IMR-90 (cell line): Measurements from ENCODE around the gene ALLC. TPM values are rescaled to one million over a fixed set of nuclear protein-coding genes. Genes with fewer than 3 reads are reported as not detected.

ENCODE experiments used
- ATAC-seq: fragments of 200-7000 bp; cut with Tn5 transposase; 2 replicates; pipeline ENCODE4 v1.9.1; 2020; ENCODE audit warnings: low read depth, mild to moderate bottlenecking, moderate library complexity
- BruUV-seq: library from RNA; stranded (reverse); fragments of 400-500 nt; replicated peaks from 2 replicates; lab custom pipeline; 2021; lab: Mats Ljungman, UMichigan
- CTCF ChIA-PET: fragments of 300-600 bp; formaldehyde crosslinking; extraction: SDS; loops from one replicate; lab custom pipeline; 2021; ENCODE audit warnings: antibody characterized with exemption; lab: Yijun Ruan, JAX
- POLR2A ChIA-PET: fragments of 300-600 bp; sonication (Branson Sonifier 250); formaldehyde crosslinking; loops from one replicate; lab custom pipeline; 2022; ENCODE audit warnings: antibody characterized with exemption; ENCODE audit not compliant: unreplicated experiment; lab: Charles Lee
- DNase-seq: peaks from one replicate; pipeline ENCODE4 v3.0.0; 2013
- H2AFZ ChIP-seq: replicated peaks from 2 replicates; pipeline ENCODE3; 2013; ENCODE audit warnings: low read length, mild to moderate bottlenecking; ENCODE audit not compliant: poor library complexity
- H2AK5ac ChIP-seq: 2 replicates; pipeline ENCODE4 v1.6.1; 2013; ENCODE audit warnings: low read depth, low read length, inconsistent platforms
- H2AK9ac ChIP-seq: replicated peaks from 2 replicates; pipeline ENCODE3; 2013; ENCODE audit warnings: mild to moderate bottlenecking, low read depth, low read length, moderate library complexity; ENCODE audit not compliant: poor library complexity
- H2BK120ac ChIP-seq: 2 replicates; pipeline ENCODE4 v1.6.1; 2013; ENCODE audit warnings: low read depth, low read length, inconsistent platforms
- H2BK15ac ChIP-seq: 3 replicates; pipeline ENCODE4 v1.6.1; 2013; ENCODE audit warnings: low read depth, low read length, inconsistent platforms
- H2BK20ac ChIP-seq: 2 replicates; pipeline ENCODE4 v1.6.1; 2013; ENCODE audit warnings: low read depth, mild to moderate bottlenecking, inconsistent platforms, low read length, moderate library complexity
- H2BK5ac ChIP-seq: 2 replicates; pipeline ENCODE4 v1.6.1; 2013; ENCODE audit warnings: mild to moderate bottlenecking, low read depth, low read length, inconsistent platforms; ENCODE audit not compliant: poor library complexity, severe bottlenecking
- H3K14ac ChIP-seq: replicated peaks from 2 replicates; pipeline ENCODE4 v1.6.1; 2013; ENCODE audit warnings: low read depth, low read length, inconsistent platforms
- H3K18ac ChIP-seq: 2 replicates; pipeline ENCODE4 v1.6.1; 2013; ENCODE audit warnings: low read depth, low read length, control low read depth
- H3K23ac ChIP-seq: 2 replicates; pipeline ENCODE4 v1.6.1; 2013; ENCODE audit warnings: low read depth, low read length, inconsistent platforms
- H3K27ac ChIP-seq: 2 replicates; pipeline ENCODE4 v1.5.1; 2013; ENCODE audit warnings: mild to moderate bottlenecking, control low read depth, low read length; ENCODE audit not compliant: insufficient read depth
- H3K27me3 ChIP-seq: 2 replicates; pipeline ENCODE4 v1.6.1; 2013; ENCODE audit warnings: low read length; ENCODE audit not compliant: control insufficient read depth, insufficient read depth
- H3K36me3 ChIP-seq: 2 replicates; pipeline ENCODE4 v1.6.1; 2013; ENCODE audit warnings: low read length, mixed read lengths; ENCODE audit not compliant: control insufficient read depth, insufficient read depth
- H3K4ac ChIP-seq: 2 replicates; pipeline ENCODE4 v1.6.1; 2013; ENCODE audit warnings: low read depth, low read length, inconsistent platforms
- H3K4me1 ChIP-seq: 2 replicates; pipeline ENCODE4 v1.6.1; 2013; ENCODE audit warnings: low read length, mixed read lengths; ENCODE audit not compliant: control insufficient read depth, insufficient read depth
- H3K4me2 ChIP-seq: 2 replicates; pipeline ENCODE4 v1.6.1; 2013; ENCODE audit warnings: low read depth, mild to moderate bottlenecking, control low read depth, low read length, moderate library complexity
- H3K4me3 ChIP-seq: 2 replicates; pipeline ENCODE4 v1.5.1; 2013; ENCODE audit warnings: low read depth, mild to moderate bottlenecking, control low read depth, low read length, moderate library complexity; ENCODE audit not compliant: insufficient read depth
- H3K56ac ChIP-seq: 2 replicates; pipeline ENCODE4 v1.6.1; 2013; ENCODE audit warnings: low read length, inconsistent platforms; ENCODE audit not compliant: insufficient read depth; ENCODE audit errors: extremely low read depth
- H3K79me1 ChIP-seq, 2 experiments: 2 replicates each; pipeline ENCODE4 v1.6.1; 2013; ENCODE audit warnings: low read length in 2 of 2, inconsistent platforms in 1 of 2, low read depth in 1 of 2
- H3K9ac ChIP-seq: 2 replicates; pipeline ENCODE4 v1.6.1; 2013; ENCODE audit warnings: low read depth, low read length, control low read depth
- H3K9me1 ChIP-seq: 2 replicates; pipeline ENCODE4 v1.6.1; 2013; ENCODE audit warnings: low read length, inconsistent platforms; ENCODE audit not compliant: insufficient read depth
- H3K9me3 ChIP-seq: 2 replicates; pipeline ENCODE4 v1.6.1; 2013; ENCODE audit warnings: low read length; ENCODE audit not compliant: control insufficient read depth, insufficient read depth
- H4K20me1 ChIP-seq: 2 replicates; pipeline ENCODE4 v1.6.1; 2013; ENCODE audit warnings: low read length, inconsistent platforms; ENCODE audit not compliant: insufficient read depth
- H4K5ac ChIP-seq: 2 replicates; pipeline ENCODE4 v1.6.1; 2013; ENCODE audit warnings: mild to moderate bottlenecking, low read depth, low read length, control low read depth
- H4K8ac ChIP-seq, 2 experiments: 2 replicates each; pipeline ENCODE4 v1.6.1; 2013; ENCODE audit warnings: low read depth in 2 of 2, low read length in 2 of 2, control low read depth in 1 of 2, inconsistent platforms in 1 of 2
- H4K91ac ChIP-seq: 2 replicates; pipeline ENCODE4 v1.6.1; 2013; ENCODE audit warnings: low read depth, low read length, inconsistent platforms; ENCODE audit not compliant: insufficient read depth
- FOS ChIP-seq: fragments of 150-350 bp; IDR thresholded peaks from 2 replicates; pipeline ENCODE4 v1.6.1; 2016; ENCODE audit warnings: low read depth, low read length
- MAZ ChIP-seq: IDR thresholded peaks from 2 replicates; pipeline ENCODE4 v1.6.1; 2012; ENCODE audit warnings: low read depth, mild to moderate bottlenecking, low read length, improper control_type of control experiment, moderate library complexity, borderline replicate concordance
- POLR2A ChIP-seq: IDR thresholded peaks from 2 replicates; pipeline ENCODE4 v1.6.1; 2012; ENCODE audit warnings: mild to moderate bottlenecking, low read depth, low read length
- RCOR1 ChIP-seq: IDR thresholded peaks from 2 replicates; pipeline ENCODE4 v1.6.1; 2012; ENCODE audit warnings: mild to moderate bottlenecking, low read length, improper control_type of control experiment; ENCODE audit not compliant: insufficient replicate concordance
- WGBS, 2 experiments: methylation state at CpG; one replicate each; pipeline versions ENCODE4 v1.1.5 to v1.1.7; 2013; ENCODE audit warnings: missing lambda C conversion rate in 2 of 2; ENCODE audit not compliant: insufficient read length in 1 of 2; ENCODE audit errors: extremely low coverage in 2 of 2; 5-methylcytosine and 5-hydroxymethylcytosine counted together
- dilution Hi-C: fragments of 300-500 bp; cut with HindIII; formaldehyde crosslinking; loops from one replicate; pipeline ENCODE4 v1.14.3; 2018; ENCODE audit warnings: low sequenced_read_pairs; ENCODE audit not compliant: unreplicated experiment
- in situ Hi-C: fragments of 300-500 bp; cut with MboI; formaldehyde crosslinking; loops from 3 replicates; pipeline ENCODE4 v1.14.3; 2019; ENCODE audit warnings: low sequenced_read_pairs, inconsistent platforms, mixed read lengths
- intact Hi-C: fragments of 100-400 bp; cut with micrococcal nuclease; formaldehyde crosslinking; loops from 2 replicates; pipeline ENCODE4 v1.10.0; 2022
- polyA plus RNA-seq, 3 experiments: library from polyadenylated mRNA; depleted of rRNA; stranded (reverse); fragments of >200 nt; gene quantifications; 2 replicates each; pipeline ENCODE4 v1.2.3, GENCODE V29; 2012; ENCODE audit warnings: low replicate concordance in 1 of 3
- total RNA-seq: library from RNA; depleted of rRNA; stranded (reverse); fragments of >200 nt; gene quantifications from 2 replicates; pipeline ENCODE4 v1.2.3, GENCODE V29; 2012

ALLC gene
- total and polyA plus RNA-seq, 2 of the 4 experiments (the other 2 are of a cell fraction), result not detected

DNA sequence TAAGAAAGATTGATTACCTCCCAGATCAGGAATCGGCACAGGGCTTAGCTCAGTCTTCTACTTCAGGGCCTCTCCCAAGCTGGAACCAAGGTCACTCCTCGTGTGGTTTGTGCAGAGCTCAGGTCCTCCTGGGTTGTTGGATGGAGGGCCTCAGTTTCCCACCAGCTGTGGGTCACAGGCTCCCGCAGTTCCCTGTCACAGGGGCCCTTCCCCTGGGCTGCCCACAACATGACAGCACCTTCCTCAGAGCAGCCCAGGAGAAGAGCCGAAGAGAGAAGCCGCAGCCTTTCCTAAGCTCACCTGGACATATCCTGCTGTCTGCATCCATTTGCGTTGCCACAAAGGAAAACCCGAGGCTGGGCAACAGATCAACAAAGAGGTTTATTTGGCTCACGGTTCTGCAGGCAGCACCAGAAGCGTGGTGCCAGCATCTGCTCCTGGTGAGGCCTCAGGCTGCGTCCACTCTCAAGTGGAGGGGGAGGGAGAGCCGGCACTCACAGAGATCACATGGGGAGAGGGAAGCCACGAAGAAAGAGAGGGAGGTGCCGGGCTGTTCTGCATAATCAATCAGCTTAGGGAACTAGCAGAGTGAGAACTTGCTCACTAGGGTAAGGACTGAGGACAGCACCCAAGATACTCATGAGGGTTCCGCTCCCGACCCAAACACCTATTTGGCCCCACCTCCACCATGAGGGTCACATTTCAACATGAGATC is 13.0 kb upstream of the ALLC start:
- in situ Hi-C loops (loop anchor here (10.0 kb wide), 1 partner anchor 220 kb away; no protein-coding TSS in a partner anchor), dilution Hi-C loops (no loop called here), intact Hi-C loops (no loop called here)
- no peak overlapping the region for H4K8ac ChIP-seq
- H2BK15ac ChIP-seq, result no peak overlapping the region
- no peaks in the 10 kb centered on the region for H3K4me1 ChIP-seq
- H3K27ac ChIP-seq, result no peak overlapping the region
- no peak overlapping the region for H2BK5ac ChIP-seq
- no peak overlapping the region for H3K18ac ChIP-seq
- no peaks in the 10 kb centered on the region for H3K79me1 ChIP-seq
- no peaks in the 10 kb centered on the region for H3K9me3 ChIP-seq
- no CpG with 5 or more reads among the region's 15 CpGs for WGBS, 2 experiments
- ChIA-PET POLR2A (no interaction called here), CTCF (no interaction called here)
- no peak overlapping the region for H3K56ac ChIP-seq
- H2BK120ac ChIP-seq, result no peak overlapping the region
- BruUV-seq, result no TSS peak
- H2AK5ac ChIP-seq, result no peak overlapping the region
- H2AFZ ChIP-seq, result no peak overlapping the region
- no peak overlapping the region for H3K4me2 ChIP-seq
- TF ChIP-seq RCOR1, result no peak
- TF ChIP-seq FOS, result no peak
- TF ChIP-seq POLR2A, result no peak
- no peak for TF ChIP-seq MAZ
- no peak overlapping the region for H3K14ac ChIP-seq
- H2AK9ac ChIP-seq, result no peak overlapping the region
- no peak overlapping the region for H3K23ac ChIP-seq
- H3K9ac ChIP-seq, result no peak overlapping the region
- H3K9me1 ChIP-seq, result no peaks in the 10 kb centered on the region
- no peaks in the 10 kb centered on the region for H4K20me1 ChIP-seq
- H3K4me3 ChIP-seq, result no peak overlapping the region
- H4K5ac ChIP-seq, result no peak overlapping the region
- ATAC-seq (no peak), DNase-seq (no peak)
- H3K4ac ChIP-seq, result no peak overlapping the region
- no peaks in the 10 kb centered on the region for H3K36me3 ChIP-seq
- H4K91ac ChIP-seq, result no peak overlapping the region
- no peak overlapping the region for H2BK20ac ChIP-seq
- H3K27me3 ChIP-seq, result no peaks in the 10 kb centered on the region; the same call in 1 of the 2 replicates
